ENCODE data around the gene TMEM178B.

DNA sequence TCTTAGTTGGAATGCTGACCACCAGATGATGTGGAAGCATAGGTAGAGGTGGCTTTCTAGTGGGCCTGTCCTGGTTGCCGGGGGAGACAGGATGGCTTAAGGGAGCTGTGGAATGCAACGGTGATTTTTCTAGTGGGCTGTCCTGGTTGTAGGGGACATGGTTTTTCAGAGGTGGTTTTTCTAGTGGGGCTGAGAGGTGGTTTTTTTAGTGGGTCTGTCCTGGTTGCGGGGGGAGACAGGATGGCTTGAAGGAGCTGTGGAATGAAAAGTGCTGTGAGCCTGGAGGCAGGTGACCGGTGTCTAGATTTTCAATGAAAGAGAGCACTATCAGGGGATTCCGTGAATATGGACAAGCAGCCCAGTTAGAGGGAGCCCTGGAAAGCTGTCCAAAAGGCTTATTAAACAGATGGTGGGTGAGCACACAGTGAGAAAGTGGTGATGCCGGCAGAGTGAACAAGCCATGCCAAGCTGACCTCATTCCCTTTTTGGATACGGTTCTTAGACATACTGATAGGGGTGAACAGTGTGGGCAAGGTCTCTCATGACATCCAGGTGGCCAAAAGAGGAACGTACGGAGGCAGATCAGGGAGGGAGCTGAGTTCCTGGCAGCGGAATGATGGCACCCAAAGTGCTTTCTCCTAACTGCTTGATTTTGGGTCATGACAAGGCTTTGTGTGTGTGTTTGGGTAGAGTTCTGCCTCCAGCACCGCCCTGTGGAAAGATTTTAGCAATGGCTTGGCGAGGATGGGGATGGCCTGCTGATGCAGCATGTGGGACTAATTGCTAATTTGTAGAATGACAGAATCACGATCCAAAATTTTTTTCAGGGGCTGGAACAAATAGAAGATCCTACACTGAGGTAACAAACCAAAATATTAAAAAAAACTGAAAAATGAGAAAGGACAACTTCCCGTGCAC, 126.6 kb downstream of the TMEM178B start:
- TF ChIP-seq, protein P1, sequence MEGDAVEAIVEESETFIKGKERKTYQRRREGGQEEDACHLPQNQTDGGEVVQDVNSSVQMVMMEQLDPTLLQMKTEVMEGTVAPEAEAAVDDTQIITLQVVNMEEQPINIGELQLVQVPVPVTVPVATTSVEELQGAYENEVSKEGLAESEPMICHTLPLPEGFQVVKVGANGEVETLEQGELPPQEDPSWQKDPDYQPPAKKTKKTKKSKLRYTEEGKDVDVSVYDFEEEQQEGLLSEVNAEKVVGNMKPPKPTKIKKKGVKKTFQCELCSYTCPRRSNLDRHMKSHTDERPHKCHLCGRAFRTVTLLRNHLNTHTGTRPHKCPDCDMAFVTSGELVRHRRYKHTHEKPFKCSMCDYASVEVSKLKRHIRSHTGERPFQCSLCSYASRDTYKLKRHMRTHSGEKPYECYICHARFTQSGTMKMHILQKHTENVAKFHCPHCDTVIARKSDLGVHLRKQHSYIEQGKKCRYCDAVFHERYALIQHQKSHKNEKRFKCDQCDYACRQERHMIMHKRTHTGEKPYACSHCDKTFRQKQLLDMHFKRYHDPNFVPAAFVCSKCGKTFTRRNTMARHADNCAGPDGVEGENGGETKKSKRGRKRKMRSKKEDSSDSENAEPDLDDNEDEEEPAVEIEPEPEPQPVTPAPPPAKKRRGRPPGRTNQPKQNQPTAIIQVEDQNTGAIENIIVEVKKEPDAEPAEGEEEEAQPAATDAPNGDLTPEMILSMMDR (IDR thresholded peaks at IDR 0.05; ENCODE audit: insufficient read depth, low read length) = no peak
- no peak for TF ChIP-seq GABPA (IDR thresholded peaks at IDR 0.05; ENCODE audit: low read depth)
